Heart right ventricle (tissue), 16 donors: ENCODE data around the gene PPFIA1. TPM values are rescaled to one million over a fixed set of nuclear protein-coding genes. Genes with fewer than 3 reads are reported as not detected.

Experiments
- ATAC-seq, 8 donors: fragments of 200-7000 bp; cut with Tn5 transposase; one replicate each; pipeline ENCODE4 v1.9.1; 2020; ENCODE audit warnings: mild to moderate bottlenecking in 8 of 8, moderate library complexity in 8 of 8, moderate number of reproducible peaks in 1 of 8
- DNase-seq, 2 donors: peaks; one replicate each; pipeline ENCODE4 v3.0.0-alpha.2; 2020
- H3K27ac ChIP-seq, 10 donors: fragments of 200-600 bp; sonication (generic) in 2 of 10; one replicate each; pipeline versions ENCODE4 v1.5.0 to v1.8.0; 2020 to 2022; ENCODE audit warnings: mild to moderate bottlenecking in 3 of 10
- H3K27me3 ChIP-seq, 7 donors: fragments of 200-600 bp; one replicate each; pipeline ENCODE4 v1.8.0; 2021 to 2022; ENCODE audit warnings: mild to moderate bottlenecking in 2 of 7
- H3K36me3 ChIP-seq, 9 donors: fragments of 200-600 bp; sonication (generic) in 1 of 9; one replicate each; pipeline versions ENCODE4 v1.5.0 to v1.8.0; 2020 to 2022; ENCODE audit warnings: mild to moderate bottlenecking in 2 of 9
- H3K4me1 ChIP-seq, 9 donors: fragments of 200-600 bp; sonication (generic) in 1 of 9; one replicate each; pipeline versions ENCODE4 v1.5.0 to v1.8.0; 2020 to 2022; ENCODE audit warnings: mild to moderate bottlenecking in 4 of 9
- H3K4me3 ChIP-seq, 10 donors: fragments of 200-600 bp; sonication (generic) in 2 of 10; one replicate each; pipeline versions ENCODE4 v1.5.0 to v1.8.0; 2020 to 2022; ENCODE audit warnings: mild to moderate bottlenecking in 7 of 10, moderate library complexity in 2 of 10
- H3K9me3 ChIP-seq, 11 donors: fragments of 200-600 bp in 10 of 11; sonication (generic) in 2 of 11; one replicate each; pipeline versions ENCODE4 v1.5.0 to v1.8.0; 2013 to 2022; ENCODE audit warnings: mild to moderate bottlenecking in 2 of 11, control low read depth in 1 of 11, moderate library complexity in 1 of 11
- CTCF ChIP-seq, 9 donors: fragments of 200-600 bp; sonication (generic) in 2 of 9; IDR thresholded peaks; one replicate each; pipeline versions ENCODE4 v1.5.0 to v1.8.0; 2021 to 2022; ENCODE audit warnings: antibody characterized with exemption in 9 of 9, mild to moderate bottlenecking in 5 of 9, moderate library complexity in 1 of 9
- WGBS, 2 donors: extraction: QIAGEN DNeasy Blood & Tissue Kit; methylation state at CpG; one replicate each; pipeline ENCODE4 v1.1.7; 2013; ENCODE audit warnings: inconsistent platforms in 1 of 2; 5-methylcytosine and 5-hydroxymethylcytosine counted together
- intact Hi-C, 10 donors: fragments of 100-400 bp; cut with DNase I; formaldehyde crosslinking; loops; one replicate each; pipeline versions ENCODE4 v1.11.1 to v1.14.2; 2022
- polyA plus RNA-seq, 2 donors: library from polyadenylated mRNA; stranded (reverse); fragments of 200-250 nt; gene quantifications; one replicate each; pipeline ENCODE4 v1.2.3, GENCODE V29; 2013
- total RNA-seq, 10 donors: library from RNA; stranded (reverse); fragmentation: NEBNext Ultra II Directional in 3 of 10; extraction: Animal tissue kit (Norgen Biotek cat#: 25700) in 3 of 10; gene quantifications; one replicate each; pipeline versions ENCODE4 v1.2.1 to v1.2.4, GENCODE V29; 2021 to 2023
- donor health status: Arrhythmogenic right ventricular cardiomyopathy.
- donor health status: ischemic (EF 13 %, LVEDD 7.1; RV severe dilation, severe dysfunction).
- donor health status: healthy with polysubstance abuse.
- donor health status: DM: no; HTN: yes; CAD: no.
- donor health status: DM: no; HTN: no; CAD: no.
- donor health status: ischemic (EF 25% LVEDD 6.9; RV normal size, moderate dysfunction).
- donor health status: ischemic (EF 25% LVEDD 5.7; RV mildly dilated, moderate dysfunction).
- donor health status: healthy.
- donor health status: DM: yes; HTN: yes; CAD: no.
- donor health status: Ischemic cardiomyopathy.
- donor health status: ischemic (EF 35%, LVEDD 5.7; RV mildly dilated, moderate dysfunction).
- donor health status: nonischemic (EF 11% LVEDD 7.7; RV severe dilation, severe dysfunction).
- donor health status: DM: yes; HTN: yes; CAD: no.
- donor health status: PGD.
- donor health status: ischemic (EF 29% LVEDD 5.4; RV normal size, mild dysfunction).
- donor health status: nonischemic (EF 23%, LVEDD 6.1; RV moderate dilation, normal function).

The PPFIA1 gene
- total and polyA plus RNA-seq, 12 donors, result 14.0 to 57.2 (median 39.0) TPM

- peaks cover 0 to 15% (median 6%) of the 10 kb centered on the region in 9 donors for H3K4me1 ChIP-seq
- 53 to 61% methylated on average over 9 of the region's 9 CpGs for WGBS, 2 donors
- no peak overlapping the region for H3K27ac ChIP-seq
- no peaks in the 10 kb centered on the region for H3K9me3 ChIP-seq
- DNase-seq (no peak), ATAC-seq (no peak)
- no peak overlapping the region for H3K4me3 ChIP-seq
- H3K27me3 ChIP-seq, result no peaks in the 10 kb centered on the region
- no peaks in the 10 kb centered on the region for H3K36me3 ChIP-seq
- intact Hi-C loops, result loop anchor here in 1 of 10 donors (1.0 kb wide), 1 partner anchor 12 kb away; no protein-coding TSS in a partner anchor
- peak in 2 of 9 donors; percentile 8 to 13 for TF ChIP-seq CTCF (IDR thresholded peaks at IDR 0.05)
Observed at GRCh38 chr11:70226967-70227366, 43.5 kb upstream of the PPFIA1 start.

GRCh38 chr11:70229737-70230136 is 40.8 kb upstream of the PPFIA1 start:
- peaks cover 0 to 6% (median 0%) of the 10 kb centered on the region in 11 donors for H3K9me3 ChIP-seq
- no peak overlapping the region for H3K4me3 ChIP-seq
- WGBS, 2 donors, result 91 to 92% methylated on average over 10 of the region's 10 CpGs
- intact Hi-C loops, result no loop called here
- DNase-seq, result no peak
- no peaks in the 10 kb centered on the region for H3K36me3 ChIP-seq
- H3K4me1 ChIP-seq, result peaks cover 0 to 15% (median 6%) of the 10 kb centered on the region in 9 donors
- no peak for TF ChIP-seq CTCF (IDR thresholded peaks at IDR 0.05)
- ATAC-seq, result no peak
- no peak overlapping the region for H3K27ac ChIP-seq
- H3K27me3 ChIP-seq, result no peaks in the 10 kb centered on the region

- H3K27ac ChIP-seq, result peak overlapping the region in 5 of 10 donors; percentile 25 to 68 (median 42)
- intact Hi-C loops, result no loop called here
- H3K27me3 ChIP-seq, result no peaks in the 10 kb centered on the region
- no peak overlapping the region for H3K4me3 ChIP-seq
- H3K4me1 ChIP-seq, result peaks cover 0 to 15% (median 6%) of the 10 kb centered on the region in 9 donors
- DNase-seq (no peak), ATAC-seq (no peak)
- no peak for TF ChIP-seq CTCF (IDR thresholded peaks at IDR 0.05)
- WGBS, 2 donors, result 81% methylated on average over 8 of the region's 8 CpGs
- H3K36me3 ChIP-seq, result no peaks in the 10 kb centered on the region
- H3K9me3 ChIP-seq, result peaks cover 0 to 6% (median 0%) of the 10 kb centered on the region in 11 donors
Observed at GRCh38 chr11:70230151-70230839, 40.2 kb upstream of the PPFIA1 start.

- H3K27me3 ChIP-seq, result no peaks in the 10 kb centered on the region
- peaks cover 0 to 6% (median 0%) of the 10 kb centered on the region in 11 donors for H3K9me3 ChIP-seq
- no peak overlapping the region for H3K4me3 ChIP-seq
- H3K4me1 ChIP-seq, result peaks cover 0 to 15% (median 6%) of the 10 kb centered on the region in 9 donors
- intact Hi-C loops, result no loop called here
- H3K36me3 ChIP-seq, result no peaks in the 10 kb centered on the region
- ATAC-seq (peak; percentile 55 to 87 (median 66)), DNase-seq (no peak)
- no peak for TF ChIP-seq CTCF (IDR thresholded peaks at IDR 0.05)
- WGBS, 2 donors, result 54 to 59% methylated on average over 22 of the region's 22 CpGs
- H3K27ac ChIP-seq, result peak overlapping the region in 6 of 10 donors; percentile 19 to 68 (median 36)
Observed at GRCh38 chr11:70230840-70231710, 39.4 kb upstream of the PPFIA1 start.
